Neuron (in vitro differentiated cells): Measurements from ENCODE around the gene ITGAL.
"Not testable (repeated sequence)": the region's sequence is repeated elsewhere in the genome, so short reads cannot be mapped to it uniquely, and the experiment has no call there.

ENCODE experiments used
- H2AFZ ChIP-seq: one replicate; pipeline ENCODE4 v1.6.1; 2013; ENCODE audit warnings: low read depth, mild to moderate bottlenecking, inconsistent platforms, low read length, moderate library complexity
- H3K27me3 ChIP-seq: one replicate; pipeline ENCODE4 v1.6.1; 2013; ENCODE audit warnings: low read length; ENCODE audit not compliant: insufficient read depth
- H3K36me3 ChIP-seq: one replicate; pipeline ENCODE4 v1.6.1; 2013; ENCODE audit warnings: low read length; ENCODE audit not compliant: insufficient read depth
- H3K4me1 ChIP-seq: one replicate; pipeline ENCODE4 v1.6.1; 2013; ENCODE audit warnings: low read length; ENCODE audit not compliant: insufficient read depth
- H3K4me3 ChIP-seq: 2 replicates; pipeline ENCODE4 v1.5.1; 2013; ENCODE audit warnings: mild to moderate bottlenecking, low read length, moderate library complexity
- H3K9me3 ChIP-seq: one replicate; pipeline ENCODE4 v1.6.1; 2013; ENCODE audit warnings: low read length

The ITGAL gene

GRCh38 chr16:30470170-30470512 lies 2.4 kb upstream of the ITGAL start:
- H3K4me1 ChIP-seq = no peaks in the 10 kb centered on the region
- no peak overlapping the region for H3K4me3 ChIP-seq
- H3K36me3 ChIP-seq = no peaks in the 10 kb centered on the region
- peaks cover 1% of the 10 kb centered on the region for H3K9me3 ChIP-seq
- H2AFZ ChIP-seq = no peak overlapping the region
- peaks cover 7% of the 10 kb centered on the region for H3K27me3 ChIP-seq

- H3K4me1 ChIP-seq = no peaks in the 10 kb centered on the region
- H3K36me3 ChIP-seq = no peaks in the 10 kb centered on the region
- H3K27me3 ChIP-seq = peaks cover 7% of the 10 kb centered on the region
- peaks cover 1% of the 10 kb centered on the region for H3K9me3 ChIP-seq
- H3K4me3 ChIP-seq = no peak overlapping the region
- H2AFZ ChIP-seq = no peak overlapping the region
Observed at GRCh38 chr16:30470632-30470995, 1.9 kb upstream of the ITGAL start.

- Histone ChIP-seq H3K4me1 (no peaks in the 10 kb centered on the region), H3K9me3 (peaks cover 1% of the 10 kb centered on the region), H2AFZ (no peak overlapping the region), H3K4me3 (no peak overlapping the region), H3K27me3 (peaks cover 7% of the 10 kb centered on the region), H3K36me3 (no peaks in the 10 kb centered on the region)
Observed at GRCh38 chr16:30473231-30474073, 910 bp downstream of the ITGAL start.

- no peaks in the 10 kb centered on the region for H3K36me3 ChIP-seq
- no peak overlapping the region for H3K4me3 ChIP-seq
- H2AFZ ChIP-seq = no peak overlapping the region
- peaks cover 1% of the 10 kb centered on the region for H3K9me3 ChIP-seq
- peaks cover 7% of the 10 kb centered on the region for H3K27me3 ChIP-seq
- H3K4me1 ChIP-seq = no peaks in the 10 kb centered on the region
Observed at GRCh38 chr16:30474074-30474452, 1.5 kb downstream of the ITGAL start.

- peaks cover 1% of the 10 kb centered on the region for H3K9me3 ChIP-seq
- no peak overlapping the region for H2AFZ ChIP-seq
- H3K4me3 ChIP-seq = no peak overlapping the region
- H3K36me3 ChIP-seq = no peaks in the 10 kb centered on the region
- H3K27me3 ChIP-seq = peaks cover 7% of the 10 kb centered on the region
- no peaks in the 10 kb centered on the region for H3K4me1 ChIP-seq
Observed at GRCh38 chr16:30474684-30475083, 2.1 kb downstream of the ITGAL start.

- peaks cover 1% of the 10 kb centered on the region for H3K9me3 ChIP-seq
- H2AFZ ChIP-seq = no peak overlapping the region
- H3K4me3 ChIP-seq = no peak overlapping the region
- peaks cover 7% of the 10 kb centered on the region for H3K27me3 ChIP-seq
- no peaks in the 10 kb centered on the region for H3K36me3 ChIP-seq
- H3K4me1 ChIP-seq = no peaks in the 10 kb centered on the region
Observed at GRCh38 chr16:30476991-30477390, 4.4 kb downstream of the ITGAL start.

GRCh38 chr16:30477773-30478172 lies 5.2 kb downstream of the ITGAL start:
- H3K9me3 ChIP-seq, H2AFZ ChIP-seq, H3K27me3 ChIP-seq, H3K4me3 ChIP-seq, H3K36me3 ChIP-seq, H3K4me1 ChIP-seq: not testable (repeated sequence)

GRCh38 chr16:30478766-30479478 lies 6.4 kb downstream of the ITGAL start:
- H3K27me3 ChIP-seq = peaks cover 4% of the 10 kb centered on the region
- H3K4me3 ChIP-seq = no peak overlapping the region
- no peak overlapping the region for H2AFZ ChIP-seq
- no peaks in the 10 kb centered on the region for H3K36me3 ChIP-seq
- no peaks in the 10 kb centered on the region for H3K4me1 ChIP-seq
- peaks cover 1% of the 10 kb centered on the region for H3K9me3 ChIP-seq

GRCh38 chr16:30481381-30481780 lies 8.8 kb downstream of the ITGAL start:
- H3K4me1 ChIP-seq = no peaks in the 10 kb centered on the region
- no peaks in the 10 kb centered on the region for H3K27me3 ChIP-seq
- H3K4me3 ChIP-seq = no peak overlapping the region
- no peaks in the 10 kb centered on the region for H3K9me3 ChIP-seq
- no peak overlapping the region for H2AFZ ChIP-seq
- H3K36me3 ChIP-seq = no peaks in the 10 kb centered on the region

- H2AFZ ChIP-seq = no peak overlapping the region
- H3K36me3 ChIP-seq = no peaks in the 10 kb centered on the region
- no peak overlapping the region for H3K4me3 ChIP-seq
- no peaks in the 10 kb centered on the region for H3K9me3 ChIP-seq
- H3K4me1 ChIP-seq = no peaks in the 10 kb centered on the region
- no peaks in the 10 kb centered on the region for H3K27me3 ChIP-seq
Observed at GRCh38 chr16:30482366-30482765, 9.8 kb downstream of the ITGAL start.

- H3K4me1 ChIP-seq = no peaks in the 10 kb centered on the region
- peaks cover 2% of the 10 kb centered on the region for H3K27me3 ChIP-seq
- H3K4me3 ChIP-seq = no peak overlapping the region
- H3K36me3 ChIP-seq = no peaks in the 10 kb centered on the region
- no peak overlapping the region for H2AFZ ChIP-seq
- no peaks in the 10 kb centered on the region for H3K9me3 ChIP-seq
Observed at GRCh38 chr16:30484887-30485286, 12.3 kb downstream of the ITGAL start.

GRCh38 chr16:30485818-30486436 lies 13.4 kb downstream of the ITGAL start:
- H3K36me3 ChIP-seq = no peaks in the 10 kb centered on the region
- H3K27me3 ChIP-seq = peaks cover 2% of the 10 kb centered on the region
- H3K4me3 ChIP-seq = no peak overlapping the region
- H3K4me1 ChIP-seq = peaks cover 2% of the 10 kb centered on the region
- H3K9me3 ChIP-seq = no peaks in the 10 kb centered on the region
- no peak overlapping the region for H2AFZ ChIP-seq

- Histone ChIP-seq H2AFZ (no peak overlapping the region), H3K4me1 (peaks cover 2% of the 10 kb centered on the region), H3K36me3 (no peaks in the 10 kb centered on the region), H3K27me3 (peaks cover 2% of the 10 kb centered on the region), H3K4me3 (no peak overlapping the region), H3K9me3 (no peaks in the 10 kb centered on the region)
Observed at GRCh38 chr16:30488764-30489605, 16.4 kb downstream of the ITGAL start.
